HEK293 (cell line): ENCODE results near the gene MYOZ3.

Source experiments
- CTCF ChIA-PET: fragments of 350-600 bp; formaldehyde crosslinking; extraction: SDS; loops from one replicate; lab custom pipeline; 2021; ENCODE audit warnings: antibody characterized with exemption; lab: Yijun Ruan, JAX
- POLR2A ChIA-PET: fragments of 300-600 bp; formaldehyde crosslinking; extraction: SDS; loops from one replicate; lab custom pipeline; 2020; ENCODE audit warnings: antibody characterized with exemption, inconsistent platforms; lab: Yijun Ruan, JAX
- H3K27ac ChIP-seq: fragments of 200-500 bp; sonication (Bioruptor generic); 2 replicates; pipeline ENCODE4 v1.5.1; 2014; ENCODE audit warnings: low read depth, low read length, control low read depth, inconsistent platforms; ENCODE audit errors: extremely low read depth
- H3K36me3 ChIP-seq, 2 experiments: fragments of 200-500 bp in 1 of 2; sonication (Bioruptor generic) in 1 of 2; 1 replicate in 1 of 2; 2 replicates in 1 of 2; pipeline ENCODE4 v1.5.1; 2014 to 2017; ENCODE audit warnings: inconsistent platforms in 2 of 2, low read length in 2 of 2; ENCODE audit not compliant: control insufficient read depth in 2 of 2, insufficient read depth in 1 of 2
- H3K4me1 ChIP-seq: fragments of 200-500 bp; sonication (Bioruptor generic); 2 replicates; pipeline ENCODE4 v1.5.1; 2014; ENCODE audit warnings: mild to moderate bottlenecking, low read length, inconsistent platforms; ENCODE audit not compliant: control insufficient read depth, insufficient read depth
- H3K4me3 ChIP-seq: 2 replicates; pipeline ENCODE4 v1.5.1; 2011; ENCODE audit warnings: low read depth, mild to moderate bottlenecking, control low read depth, low read length, moderate library complexity
- H3K9me3 ChIP-seq: fragments of 200-500 bp; sonication (Bioruptor generic); 2 replicates; pipeline ENCODE4 v1.5.1; 2014; ENCODE audit warnings: low read depth, low read length, inconsistent platforms; ENCODE audit not compliant: control insufficient read depth, insufficient read depth
- GLIS1 ChIP-seq: fragments of 450-650 bp; formaldehyde crosslinking; IDR thresholded peaks from 2 replicates; pipeline ENCODE4 v1.5.1; 2016; ENCODE audit warnings: missing biosample characterization, missing genetic modification characterization
- KLF8 ChIP-seq: fragments of 450-650 bp; formaldehyde crosslinking; IDR thresholded peaks from 2 replicates; pipeline ENCODE4 v1.5.1; 2016; ENCODE audit warnings: missing biosample characterization, missing genetic modification characterization
- SCRT2 ChIP-seq: fragments of 450-650 bp; formaldehyde crosslinking; IDR thresholded peaks from 2 replicates; pipeline ENCODE4 v1.5.1; 2016; ENCODE audit warnings: missing biosample characterization, missing genetic modification characterization
- ZFHX2 ChIP-seq: fragments of 450-650 bp; formaldehyde crosslinking; conservative IDR thresholded peaks from 2 replicates; pipeline ENCODE4 v1.5.1; 2016; ENCODE audit warnings: missing biosample characterization, missing genetic modification characterization
- ZNF138 ChIP-seq: fragments of 450-650 bp; formaldehyde crosslinking; IDR thresholded peaks from 2 replicates; pipeline ENCODE4 v1.5.1; 2016; ENCODE audit warnings: missing biosample characterization, missing genetic modification characterization, borderline replicate concordance
- ZNF16 ChIP-seq: fragments of 450-650 bp; formaldehyde crosslinking; IDR thresholded peaks from 2 replicates; pipeline ENCODE4 v1.5.1; 2016; ENCODE audit warnings: low read depth, missing biosample characterization, missing genetic modification characterization
- ZNF2 ChIP-seq: fragments of 450-650 bp; formaldehyde crosslinking; IDR thresholded peaks from 2 replicates; pipeline ENCODE4 v1.5.1; 2016; ENCODE audit warnings: missing biosample characterization, missing genetic modification characterization
- ZNF335 ChIP-seq: fragments of 450-650 bp; formaldehyde crosslinking; conservative IDR thresholded peaks from 2 replicates; pipeline ENCODE4 v1.5.1; 2016; ENCODE audit warnings: missing biosample characterization, missing genetic modification characterization
- ZNF341 ChIP-seq: fragments of 450-650 bp; formaldehyde crosslinking; IDR thresholded peaks from 2 replicates; pipeline ENCODE4; 2016; ENCODE audit warnings: low read depth, missing biosample characterization, missing genetic modification characterization
- ZNF514 ChIP-seq: fragments of 450-650 bp; formaldehyde crosslinking; IDR thresholded peaks from 2 replicates; pipeline ENCODE4 v1.5.1; 2016; ENCODE audit warnings: missing biosample characterization, missing genetic modification characterization
- ZNF664 ChIP-seq: fragments of 450-650 bp; formaldehyde crosslinking; IDR thresholded peaks from 2 replicates; pipeline ENCODE4 v1.5.1; 2016; ENCODE audit warnings: missing biosample characterization, missing genetic modification characterization
- TF ChIP-seq, protein P1 (sequence below): fragments of 450-650 bp; formaldehyde crosslinking; IDR thresholded peaks from 2 replicates; pipeline ENCODE4 v1.5.1; 2017; ENCODE audit warnings: missing biosample characterization, missing genetic modification characterization
- TF ChIP-seq, protein P2 (sequence below): sonication (generic); formaldehyde crosslinking; IDR thresholded peaks from 2 replicates; pipeline ENCODE4 v1.8.1; 2022; ENCODE audit warnings: mild to moderate bottlenecking, moderate library complexity, missing genetic modification reagents
- TF ChIP-seq, protein P3 (sequence below): fragments of 450-650 bp; formaldehyde crosslinking; IDR thresholded peaks from 2 replicates; pipeline ENCODE4 v1.5.1; 2017; ENCODE audit warnings: missing biosample characterization, mild to moderate bottlenecking, missing genetic modification characterization, moderate library complexity
- TF ChIP-seq, protein P4 (sequence below): fragments of 450-650 bp; formaldehyde crosslinking; IDR thresholded peaks from 2 replicates; pipeline ENCODE4 v1.5.1; 2016; ENCODE audit warnings: missing biosample characterization, missing genetic modification characterization

MYOZ3 gene

DNA sequence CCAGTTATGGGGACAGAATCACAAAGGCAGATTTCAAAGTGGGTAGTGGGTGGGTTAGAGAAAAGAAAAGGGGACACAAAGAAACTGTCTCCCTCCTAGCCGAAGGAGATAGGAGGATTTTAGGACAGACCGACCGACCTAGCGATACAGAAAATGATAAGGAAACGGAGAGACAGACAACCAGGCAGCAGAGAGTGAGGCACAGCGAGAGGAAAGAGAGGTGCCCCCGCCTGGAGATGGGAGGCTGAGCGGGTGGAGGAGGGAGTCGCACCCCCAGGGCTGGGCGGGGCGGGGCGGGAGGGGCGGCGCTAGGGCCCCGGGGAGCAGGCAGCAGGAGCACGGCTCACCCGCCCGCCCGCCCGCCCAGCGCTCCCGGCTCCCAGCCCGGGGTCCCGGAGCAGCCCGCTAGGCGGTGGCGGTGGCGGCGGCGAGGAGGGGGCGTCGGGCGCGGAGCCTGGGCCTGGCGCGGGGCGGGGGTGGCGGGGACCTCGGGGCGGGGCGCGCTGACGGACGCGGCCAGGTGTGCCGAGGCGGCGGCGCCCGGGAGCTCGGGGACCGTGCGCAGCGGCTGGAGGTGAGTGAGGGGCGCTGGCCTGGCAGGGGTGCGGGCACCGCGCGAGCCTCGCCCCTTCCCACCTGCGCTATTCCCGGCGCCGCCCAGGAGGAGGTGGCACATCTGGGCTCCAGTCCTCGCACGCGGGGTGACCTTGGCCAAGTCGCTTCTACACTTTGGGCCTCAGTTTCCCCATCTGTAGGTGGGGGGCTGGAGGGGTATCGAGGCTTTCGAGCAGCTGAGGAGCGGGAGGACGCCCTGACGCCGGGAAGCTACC lies 36.5 kb upstream of the MYOZ3 start (continued):
- TF ChIP-seq, protein P1, sequence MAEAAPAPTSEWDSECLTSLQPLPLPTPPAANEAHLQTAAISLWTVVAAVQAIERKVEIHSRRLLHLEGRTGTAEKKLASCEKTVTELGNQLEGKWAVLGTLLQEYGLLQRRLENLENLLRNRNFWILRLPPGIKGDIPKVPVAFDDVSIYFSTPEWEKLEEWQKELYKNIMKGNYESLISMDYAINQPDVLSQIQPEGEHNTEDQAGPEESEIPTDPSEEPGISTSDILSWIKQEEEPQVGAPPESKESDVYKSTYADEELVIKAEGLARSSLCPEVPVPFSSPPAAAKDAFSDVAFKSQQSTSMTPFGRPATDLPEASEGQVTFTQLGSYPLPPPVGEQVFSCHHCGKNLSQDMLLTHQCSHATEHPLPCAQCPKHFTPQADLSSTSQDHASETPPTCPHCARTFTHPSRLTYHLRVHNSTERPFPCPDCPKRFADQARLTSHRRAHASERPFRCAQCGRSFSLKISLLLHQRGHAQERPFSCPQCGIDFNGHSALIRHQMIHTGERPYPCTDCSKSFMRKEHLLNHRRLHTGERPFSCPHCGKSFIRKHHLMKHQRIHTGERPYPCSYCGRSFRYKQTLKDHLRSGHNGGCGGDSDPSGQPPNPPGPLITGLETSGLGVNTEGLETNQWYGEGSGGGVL: peak; percentile 30; the same call in 1 of the 2 replicates
- no peak for TF ChIP-seq ZNF514
- TF ChIP-seq ZNF335 (tag by site-specific recombination): peak; percentile 52
- TF ChIP-seq GLIS1 (tag by site-specific recombination): peak; percentile 35; the same call in 1 of the 2 replicates
- TF ChIP-seq SCRT2 (tag by site-specific recombination): no peak
- 0 out of 2 replicates have a peak, but pooled peaks have one; percentile 24 for TF ChIP-seq ZNF16 (tag by site-specific recombination)
- TF ChIP-seq ZFHX2 (tag by site-specific recombination): peak; percentile 46; the same call in 1 of the 2 replicates
- TF ChIP-seq, protein P2, sequence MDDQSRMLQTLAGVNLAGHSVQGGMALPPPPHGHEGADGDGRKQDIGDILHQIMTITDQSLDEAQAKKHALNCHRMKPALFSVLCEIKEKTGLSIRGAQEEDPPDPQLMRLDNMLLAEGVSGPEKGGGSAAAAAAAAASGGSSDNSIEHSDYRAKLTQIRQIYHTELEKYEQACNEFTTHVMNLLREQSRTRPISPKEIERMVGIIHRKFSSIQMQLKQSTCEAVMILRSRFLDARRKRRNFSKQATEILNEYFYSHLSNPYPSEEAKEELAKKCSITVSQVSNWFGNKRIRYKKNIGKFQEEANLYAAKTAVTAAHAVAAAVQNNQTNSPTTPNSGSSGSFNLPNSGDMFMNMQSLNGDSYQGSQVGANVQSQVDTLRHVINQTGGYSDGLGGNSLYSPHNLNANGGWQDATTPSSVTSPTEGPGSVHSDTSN: no peak; the same call in 1 of the 2 replicates

DNA sequence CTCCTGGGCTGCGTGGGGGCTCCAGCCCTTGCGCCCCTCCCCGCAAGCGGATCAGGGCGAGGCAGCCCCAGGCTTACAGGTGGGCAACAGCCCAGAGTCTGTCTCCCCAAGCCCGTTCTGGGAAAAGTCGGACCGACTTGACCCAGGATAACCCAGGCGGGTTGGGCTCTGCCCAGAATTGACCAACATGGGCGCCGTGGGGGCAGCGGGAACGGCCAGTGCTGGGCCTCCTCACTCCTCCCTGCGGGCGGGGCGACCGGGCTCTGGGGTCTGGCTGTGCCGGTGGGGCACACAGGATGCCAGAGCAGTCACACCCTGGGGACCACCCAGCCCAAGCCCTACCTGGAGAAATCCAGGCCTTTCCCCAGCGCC lies 35.9 kb upstream of the MYOZ3 start:
- H3K4me3 ChIP-seq: peak overlapping the region; percentile 47
- H3K9me3 ChIP-seq: no peaks in the 10 kb centered on the region
- no peaks in the 10 kb centered on the region for H3K36me3 ChIP-seq
- no peak for TF ChIP-seq ZNF664 (tag by site-specific recombination)
- 0 out of 2 replicates have a peak, but pooled peaks have one; percentile 14 for TF ChIP-seq KLF8 (tag by site-specific recombination)
- 0 out of 2 replicates have a peak, but pooled peaks have one; percentile 15 for TF ChIP-seq ZNF2
- TF ChIP-seq ZNF138: no peak
- TF ChIP-seq SCRT2 (tag by site-specific recombination): 0 out of 2 replicates have a peak, but pooled peaks have one; percentile 12
- TF ChIP-seq, protein P3, sequence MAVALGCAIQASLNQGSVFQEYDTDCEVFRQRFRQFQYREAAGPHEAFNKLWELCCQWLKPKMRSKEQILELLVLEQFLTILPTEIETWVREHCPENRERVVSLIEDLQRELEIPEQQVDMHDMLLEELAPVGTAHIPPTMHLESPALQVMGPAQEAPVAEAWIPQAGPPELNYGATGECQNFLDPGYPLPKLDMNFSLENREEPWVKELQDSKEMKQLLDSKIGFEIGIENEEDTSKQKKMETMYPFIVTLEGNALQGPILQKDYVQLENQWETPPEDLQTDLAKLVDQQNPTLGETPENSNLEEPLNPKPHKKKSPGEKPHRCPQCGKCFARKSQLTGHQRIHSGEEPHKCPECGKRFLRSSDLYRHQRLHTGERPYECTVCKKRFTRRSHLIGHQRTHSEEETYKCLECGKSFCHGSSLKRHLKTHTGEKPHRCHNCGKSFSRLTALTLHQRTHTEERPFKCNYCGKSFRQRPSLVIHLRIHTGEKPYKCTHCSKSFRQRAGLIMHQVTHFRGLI: 0 out of 2 replicates have a peak, but pooled peaks have one; percentile 36
- TF ChIP-seq ZNF341 (tag by site-specific recombination): peak; percentile 69
- TF ChIP-seq, protein P4, sequence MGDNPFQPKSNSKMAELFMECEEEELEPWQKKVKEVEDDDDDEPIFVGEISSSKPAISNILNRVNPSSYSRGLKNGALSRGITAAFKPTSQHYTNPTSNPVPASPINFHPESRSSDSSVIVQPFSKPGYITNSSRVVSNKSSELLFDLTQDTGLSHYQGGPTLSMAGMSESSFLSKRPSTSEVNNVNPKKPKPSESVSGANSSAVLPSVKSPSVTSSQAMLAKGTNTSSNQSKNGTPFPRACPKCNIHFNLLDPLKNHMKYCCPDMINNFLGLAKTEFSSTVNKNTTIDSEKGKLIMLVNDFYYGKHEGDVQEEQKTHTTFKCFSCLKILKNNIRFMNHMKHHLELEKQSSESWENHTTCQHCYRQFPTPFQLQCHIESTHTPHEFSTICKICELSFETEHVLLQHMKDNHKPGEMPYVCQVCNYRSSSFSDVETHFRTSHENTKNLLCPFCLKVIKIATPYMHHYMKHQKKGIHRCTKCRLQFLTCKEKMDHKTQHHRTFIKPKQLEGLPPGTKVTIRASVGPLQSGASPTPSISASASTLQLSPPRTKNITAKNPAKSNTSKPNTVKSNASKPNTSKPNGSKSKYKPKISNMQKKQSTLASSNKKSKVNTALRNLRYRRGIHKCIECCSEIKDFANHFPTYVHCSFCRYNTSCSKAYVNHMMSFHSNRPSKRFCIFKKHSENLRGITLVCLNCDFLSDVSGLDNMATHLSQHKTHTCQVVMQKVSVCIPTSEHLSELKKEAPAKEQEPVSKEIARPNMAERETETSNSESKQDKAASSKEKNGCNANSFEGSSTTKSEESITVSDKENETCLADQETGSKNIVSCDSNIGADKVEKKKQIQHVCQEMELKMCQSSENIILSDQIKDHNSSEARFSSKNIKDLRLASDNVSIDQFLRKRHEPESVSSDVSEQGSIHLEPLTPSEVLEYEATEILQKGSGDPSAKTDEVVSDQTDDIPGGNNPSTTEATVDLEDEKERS: no peak
- TF ChIP-seq, all 188 proteins: peak for 5
- no peak overlapping the region; the same call in 1 of the 2 replicates for H3K27ac ChIP-seq
- ChIA-PET CTCF (interaction anchor here (0.6 to 1.2 kb wide), 2 partner anchors 11 to 84 kb away, joined by 3 to 6 read pairs; no protein-coding TSS in a partner anchor), POLR2A (interaction anchor here (1.3 kb wide), 1 partner anchor 9 kb away, joined by 3 read pairs; no protein-coding TSS in a partner anchor)
- peaks cover 3% of the 10 kb centered on the region for H3K4me1 ChIP-seq
